Testis (tissue), 3 donors: ENCODE data around the gene BCKDHB. TPM values are rescaled to one million over a fixed set of nuclear protein-coding genes. Genes with fewer than 3 reads are reported as not detected.

Source experiments
- DNase-seq: peaks from one replicate; pipeline ENCODE4 v3.0.0-alpha.2; 2019
- H3K27ac ChIP-seq, 2 donors: fragments of 200-600 bp; sonication (generic); one replicate each; pipeline ENCODE4 v1.5.1; 2019
- H3K27me3 ChIP-seq: fragments of 200-600 bp; sonication (generic); one replicate; pipeline ENCODE4 v1.5.1; 2019
- H3K36me3 ChIP-seq: fragments of 200-600 bp; sonication (generic); one replicate; pipeline ENCODE4 v1.5.1; 2017; ENCODE audit warnings: low read depth; ENCODE audit errors: missing control alignments
- H3K4me1 ChIP-seq: fragments of 200-600 bp; sonication (generic); one replicate; pipeline ENCODE4 v1.5.1; 2019
- H3K4me3 ChIP-seq, 2 donors: fragments of 200-600 bp; sonication (generic); one replicate each; pipeline ENCODE4 v1.5.1; 2017 to 2019
- H3K9me3 ChIP-seq: fragments of 200-600 bp; sonication (generic); one replicate; pipeline ENCODE4 v1.5.1; 2017
- CTCF ChIP-seq, 3 experiments: fragments of 450-650 bp in 2 of 3; fragments of 200-600 bp in 1 of 3; sonication (generic) in 1 of 3; IDR thresholded peaks; one replicate each; pipeline ENCODE4 v1.5.1; 2016 to 2019; ENCODE audit warnings: antibody characterized with exemption in 3 of 3, mild to moderate bottlenecking in 2 of 3, moderate library complexity in 1 of 3
- POLR2A ChIP-seq: fragments of 450-650 bp; IDR thresholded peaks from one replicate; pipeline ENCODE4 v1.6.1; 2017; ENCODE audit warnings: antibody characterized with exemption, mild to moderate bottlenecking, moderate library complexity
- WGBS, 2 donors: methylation state at CpG; one replicate each; pipeline ENCODE4 v1.1.5; 2018; 5-methylcytosine and 5-hydroxymethylcytosine counted together
- intact Hi-C: fragments of 100-400 bp; cut with DNase I; formaldehyde crosslinking; loops from one replicate; pipeline ENCODE4 v1.15.1; 2023; ENCODE audit warnings: low total_unique reads
- polyA plus RNA-seq: library from polyadenylated mRNA; stranded (reverse); fragments of 350-450 nt; fragmentation: Illumina TruSeq; extraction: RNeasy Lipid Tissue Mini Kit (QIAGEN cat#74804); gene quantifications from one replicate; pipeline ENCODE4 v1.2.3, GENCODE V29; 2014; ENCODE audit warnings: low read depth, low replicate concordance; ENCODE audit not compliant: insufficient read depth
- total RNA-seq, 2 donors: library from RNA; depleted of rRNA; stranded (reverse); fragments of >200 nt; gene quantifications; one replicate each; pipeline ENCODE4 v1.2.3, GENCODE V29; 2016

BCKDHB gene
- total and polyA plus RNA-seq, 3 donors from 2014 or later: 22.6 to 29.0 (median 23.3) TPM

- Histone ChIP-seq H3K27ac (no peak overlapping the region), H3K27me3 (no peaks in the 10 kb centered on the region), H3K4me3 (no peak overlapping the region), H3K36me3 (no peaks in the 10 kb centered on the region), H3K4me1 (no peaks in the 10 kb centered on the region), H3K9me3 (no peaks in the 10 kb centered on the region)
- intact Hi-C loops: no loop called here
- TF ChIP-seq CTCF (IDR thresholded peaks at IDR 0.05) (no peak), POLR2A (no peak)
- no peak for DNase-seq
- WGBS, 2 donors: 41 to 47% methylated on average over 2 of the region's 2 CpGs
Observed at GRCh38 chr6:80357674-80358073, 251.2 kb downstream of the BCKDHB start.

DNA sequence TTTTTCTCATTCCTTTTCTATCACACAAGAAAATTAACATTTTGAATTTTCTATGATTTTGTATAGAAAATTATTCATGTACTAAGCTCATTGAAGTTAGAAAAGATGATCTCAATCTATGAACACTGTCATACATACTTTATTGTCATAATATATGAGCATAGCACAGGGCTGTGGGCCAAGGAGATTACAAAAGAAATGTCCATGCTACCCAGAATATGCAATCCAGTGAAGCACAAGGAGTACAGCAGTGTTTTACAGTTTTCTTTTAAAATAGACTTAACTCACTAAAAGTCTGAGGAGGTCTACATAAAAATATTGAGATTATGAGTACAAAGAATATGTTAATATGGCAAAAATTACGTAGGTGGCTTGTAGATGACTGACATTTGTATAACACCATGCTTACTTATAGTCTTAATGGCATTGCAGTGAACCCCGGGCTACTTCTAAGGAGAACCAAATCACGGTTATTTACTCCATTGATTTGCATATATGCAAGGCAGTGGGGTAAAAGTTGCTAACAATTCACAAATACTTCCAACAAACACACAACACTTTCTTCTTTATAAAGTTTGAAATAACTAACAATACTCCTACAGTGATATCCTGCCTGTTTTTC, 257.1 kb downstream of the BCKDHB start:
- Histone ChIP-seq H3K4me3 (no peak overlapping the region), H3K27me3 (no peaks in the 10 kb centered on the region), H3K36me3 (no peaks in the 10 kb centered on the region), H3K9me3 (no peaks in the 10 kb centered on the region), H3K27ac (no peak overlapping the region), H3K4me1 (no peaks in the 10 kb centered on the region)
- no peak for TF ChIP-seq POLR2A
- DNase-seq: no peak
- 86 to 92% methylated on average over 3 of the region's 3 CpGs for WGBS, 2 donors
- intact Hi-C loops: no loop called here

DNA sequence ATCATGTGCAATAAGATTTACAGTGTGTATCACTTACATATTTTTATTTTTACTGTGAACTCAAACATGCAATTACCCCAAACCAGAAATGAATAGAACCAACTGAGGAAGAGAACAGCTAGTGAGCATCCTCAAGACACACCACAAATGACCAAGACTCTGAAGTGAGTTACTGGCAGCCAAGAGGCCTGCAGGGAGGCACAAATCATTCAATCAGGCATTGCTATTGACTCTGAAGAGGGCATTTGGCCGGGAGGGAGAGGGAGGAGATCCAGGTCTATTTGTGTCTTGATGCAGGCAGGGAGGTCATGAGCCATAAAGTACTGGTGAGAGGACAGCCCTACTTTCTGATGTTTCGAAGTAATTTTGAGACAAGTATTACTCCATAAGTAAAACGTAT, 257.7 kb downstream of the BCKDHB start:
- intact Hi-C loops: no loop called here
- no peak for TF ChIP-seq CTCF (IDR thresholded peaks at IDR 0.05)
- TF ChIP-seq POLR2A: no peak
- no peak for DNase-seq
- no peaks in the 10 kb centered on the region for H3K4me1 ChIP-seq
- WGBS, 2 donors: 80 to 81% methylated on average over 3 of the region's 3 CpGs
- H3K4me3 ChIP-seq: no peak overlapping the region
- H3K36me3 ChIP-seq: no peaks in the 10 kb centered on the region
- H3K27ac ChIP-seq: no peak overlapping the region
- H3K27me3 ChIP-seq: no peaks in the 10 kb centered on the region
- H3K9me3 ChIP-seq: no peaks in the 10 kb centered on the region

GRCh38 chr6:80366051-80366450, 259.6 kb downstream of the BCKDHB start:
- TF ChIP-seq POLR2A (no peak), CTCF (IDR thresholded peaks at IDR 0.05) (no peak)
- no peak overlapping the region for H3K27ac ChIP-seq

DNA sequence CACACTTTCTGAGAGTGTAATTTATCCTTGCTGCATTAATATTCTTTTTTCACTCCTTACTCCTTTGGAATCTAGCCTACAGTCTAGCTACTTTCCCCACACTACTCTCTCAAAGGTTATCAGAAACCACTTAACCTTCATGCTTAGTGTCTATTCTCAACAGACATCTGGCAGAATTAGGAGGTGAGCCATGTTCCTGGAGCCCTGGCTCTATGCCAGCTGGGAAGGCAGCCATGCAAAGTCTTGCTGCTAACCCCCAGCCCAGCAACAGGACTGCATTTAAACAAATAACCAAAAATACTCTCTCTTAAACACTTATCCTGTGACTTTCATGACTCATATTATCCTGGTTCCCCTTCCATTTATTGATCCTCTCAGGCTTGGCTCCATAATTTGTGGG, 260.2 kb downstream of the BCKDHB start:
- Histone ChIP-seq H3K27me3 (no peaks in the 10 kb centered on the region), H3K36me3 (no peaks in the 10 kb centered on the region), H3K4me1 (no peaks in the 10 kb centered on the region), H3K27ac (no peak overlapping the region), H3K4me3 (no peak overlapping the region), H3K9me3 (no peaks in the 10 kb centered on the region)
- TF ChIP-seq POLR2A (no peak), CTCF (IDR thresholded peaks at IDR 0.05) (no peak)
- intact Hi-C loops: no loop called here
- DNase-seq: peak; percentile 38

More at GRCh38 chr6:80366051-80366450, 259.6 kb downstream of the BCKDHB start:
- Histone ChIP-seq H3K9me3 (no peaks in the 10 kb centered on the region), H3K4me3 (no peak overlapping the region), H3K4me1 (no peaks in the 10 kb centered on the region), H3K27me3 (no peaks in the 10 kb centered on the region), H3K36me3 (no peaks in the 10 kb centered on the region)
- intact Hi-C loops: no loop called here
- WGBS, 2 donors: 50 to 64% methylated on average over 4 of the region's 4 CpGs
- no peak for DNase-seq
